Uterus (tissue), 4 donors: ENCODE results near the gene ANKRD44. TPM values are rescaled to one million over a fixed set of nuclear protein-coding genes. Genes with fewer than 3 reads are reported as not detected.

Source experiments
- DNase-seq, 2 donors: peaks; one replicate each; pipeline ENCODE4 v3.0.0-alpha.2; 2019 to 2020
- H3K27ac ChIP-seq, 2 donors: fragments of 200-600 bp; sonication (generic); 1 replicate in 1 of 2; 2 replicates in 1 of 2; pipeline ENCODE4 v1.5.1; 2016 to 2018
- H3K27me3 ChIP-seq, 2 donors: fragments of 200-600 bp; sonication (generic); one replicate each; pipeline ENCODE4 v1.5.1; 2018 to 2019; ENCODE audit warnings: control low read depth in 1 of 2
- H3K36me3 ChIP-seq, 2 donors: fragments of 200-600 bp; sonication (generic); one replicate each; pipeline ENCODE4 v1.5.1; 2019; ENCODE audit warnings: control low read depth in 1 of 2
- H3K4me1 ChIP-seq, 2 donors: fragments of 200-600 bp; sonication (generic); one replicate each; pipeline ENCODE4 v1.5.1; 2018 to 2019; ENCODE audit warnings: control low read depth in 1 of 2
- H3K4me3 ChIP-seq, 2 donors: fragments of 200-600 bp; sonication (generic); 1 replicate in 1 of 2; 2 replicates in 1 of 2; pipeline ENCODE4 v1.5.1; 2018 to 2019; ENCODE audit warnings: mild to moderate bottlenecking in 1 of 2
- H3K9me3 ChIP-seq, 2 donors: fragments of 200-600 bp; sonication (generic); one replicate each; pipeline ENCODE4 v1.5.1; 2019; ENCODE audit warnings: control low read depth in 1 of 2
- POLR2A ChIP-seq, 2 donors: fragments of 450-650 bp; IDR thresholded peaks; one replicate each; pipeline ENCODE4 v1.6.1; 2016; ENCODE audit warnings: antibody characterized with exemption in 2 of 2, mild to moderate bottlenecking in 1 of 2, moderate library complexity in 1 of 2
- intact Hi-C: fragments of 100-400 bp; cut with DNase I; formaldehyde crosslinking; loops from one replicate; pipeline ENCODE4 v1.15.1; 2023; ENCODE audit warnings: low total_unique reads
- total RNA-seq, 4 donors: library from RNA; depleted of rRNA in 3 of 4; stranded (reverse); fragments of >200 nt in 3 of 4; gene quantifications; one replicate each; pipeline versions ENCODE4 v1.1.0 to v1.2.4, GENCODE V29; 2014 to 2023
- TF ChIP-seq, protein P1 (sequence below), 4 experiments: fragments of 200-600 bp in 2 of 4; fragments of 450-650 bp in 2 of 4; sonication (generic) in 2 of 4; IDR thresholded peaks; one replicate each; pipeline ENCODE4 v1.5.1; 2016 to 2019; ENCODE audit warnings: antibody characterized with exemption in 4 of 4, mild to moderate bottlenecking in 2 of 4, moderate library complexity in 1 of 4
- donor health status: DM: yes; HTN: yes; CAD: no.

ANKRD44 gene
- total RNA-seq, 4 donors from 2014 or later, result 14.4 to 71.5 (median 23.2) TPM

- intact Hi-C loops, result no loop called here
- Histone ChIP-seq H3K27ac (peak overlapping the region in 1 of 2 donors; percentile 22), H3K4me1 (peaks cover 0 to 3% of the 10 kb centered on the region in 2 donors), H3K36me3 (no peaks in the 10 kb centered on the region), H3K27me3 (no peaks in the 10 kb centered on the region), H3K4me3 (no peak overlapping the region), H3K9me3 (no peaks in the 10 kb centered on the region)
- DNase-seq, result no peak
- TF ChIP-seq POLR2A (IDR thresholded peaks at IDR 0.05), result no peak
- TF ChIP-seq, protein P1, sequence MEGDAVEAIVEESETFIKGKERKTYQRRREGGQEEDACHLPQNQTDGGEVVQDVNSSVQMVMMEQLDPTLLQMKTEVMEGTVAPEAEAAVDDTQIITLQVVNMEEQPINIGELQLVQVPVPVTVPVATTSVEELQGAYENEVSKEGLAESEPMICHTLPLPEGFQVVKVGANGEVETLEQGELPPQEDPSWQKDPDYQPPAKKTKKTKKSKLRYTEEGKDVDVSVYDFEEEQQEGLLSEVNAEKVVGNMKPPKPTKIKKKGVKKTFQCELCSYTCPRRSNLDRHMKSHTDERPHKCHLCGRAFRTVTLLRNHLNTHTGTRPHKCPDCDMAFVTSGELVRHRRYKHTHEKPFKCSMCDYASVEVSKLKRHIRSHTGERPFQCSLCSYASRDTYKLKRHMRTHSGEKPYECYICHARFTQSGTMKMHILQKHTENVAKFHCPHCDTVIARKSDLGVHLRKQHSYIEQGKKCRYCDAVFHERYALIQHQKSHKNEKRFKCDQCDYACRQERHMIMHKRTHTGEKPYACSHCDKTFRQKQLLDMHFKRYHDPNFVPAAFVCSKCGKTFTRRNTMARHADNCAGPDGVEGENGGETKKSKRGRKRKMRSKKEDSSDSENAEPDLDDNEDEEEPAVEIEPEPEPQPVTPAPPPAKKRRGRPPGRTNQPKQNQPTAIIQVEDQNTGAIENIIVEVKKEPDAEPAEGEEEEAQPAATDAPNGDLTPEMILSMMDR (IDR thresholded peaks at IDR 0.05), result no peak
Observed at GRCh38 chr2:197254776-197255530, 55.6 kb downstream of the ANKRD44 start.

- peaks cover 0 to 3% of the 10 kb centered on the region in 2 donors for H3K4me1 ChIP-seq
- H3K36me3 ChIP-seq, result no peaks in the 10 kb centered on the region
- H3K27me3 ChIP-seq, result no peaks in the 10 kb centered on the region
- intact Hi-C loops, result no loop called here
- TF ChIP-seq, protein P1 (IDR thresholded peaks at IDR 0.05), result no peak
- TF ChIP-seq POLR2A (IDR thresholded peaks at IDR 0.05), result no peak
- no peaks in the 10 kb centered on the region for H3K9me3 ChIP-seq
- DNase-seq, result no peak
- H3K4me3 ChIP-seq, result no peak overlapping the region
- no peak overlapping the region for H3K27ac ChIP-seq
Observed at GRCh38 chr2:197251576-197251975, 59.0 kb downstream of the ANKRD44 start.

- TF ChIP-seq, protein P1 (IDR thresholded peaks at IDR 0.05), result no peak
- TF ChIP-seq POLR2A (IDR thresholded peaks at IDR 0.05), result no peak
- no peak overlapping the region for H3K27ac ChIP-seq
- intact Hi-C loops, result no loop called here
- H3K4me3 ChIP-seq, result no peak overlapping the region
- no peak for DNase-seq
- peaks cover 0 to 3% of the 10 kb centered on the region in 2 donors for H3K4me1 ChIP-seq
- no peaks in the 10 kb centered on the region for H3K27me3 ChIP-seq
- H3K36me3 ChIP-seq, result no peaks in the 10 kb centered on the region
- no peaks in the 10 kb centered on the region for H3K9me3 ChIP-seq
Observed at GRCh38 chr2:197251163-197251562, 59.4 kb downstream of the ANKRD44 start.

- Histone ChIP-seq H3K4me1 (peaks cover 0 to 3% of the 10 kb centered on the region in 2 donors), H3K9me3 (no peaks in the 10 kb centered on the region), H3K27me3 (no peaks in the 10 kb centered on the region), H3K27ac (no peak overlapping the region), H3K36me3 (no peaks in the 10 kb centered on the region), H3K4me3 (no peak overlapping the region)
- intact Hi-C loops, result no loop called here
- no peak for TF ChIP-seq POLR2A (IDR thresholded peaks at IDR 0.05)
- TF ChIP-seq, protein P1 (IDR thresholded peaks at IDR 0.05), result no peak
- no peak for DNase-seq
Observed at GRCh38 chr2:197250084-197250397, 60.5 kb downstream of the ANKRD44 start.

DNA sequence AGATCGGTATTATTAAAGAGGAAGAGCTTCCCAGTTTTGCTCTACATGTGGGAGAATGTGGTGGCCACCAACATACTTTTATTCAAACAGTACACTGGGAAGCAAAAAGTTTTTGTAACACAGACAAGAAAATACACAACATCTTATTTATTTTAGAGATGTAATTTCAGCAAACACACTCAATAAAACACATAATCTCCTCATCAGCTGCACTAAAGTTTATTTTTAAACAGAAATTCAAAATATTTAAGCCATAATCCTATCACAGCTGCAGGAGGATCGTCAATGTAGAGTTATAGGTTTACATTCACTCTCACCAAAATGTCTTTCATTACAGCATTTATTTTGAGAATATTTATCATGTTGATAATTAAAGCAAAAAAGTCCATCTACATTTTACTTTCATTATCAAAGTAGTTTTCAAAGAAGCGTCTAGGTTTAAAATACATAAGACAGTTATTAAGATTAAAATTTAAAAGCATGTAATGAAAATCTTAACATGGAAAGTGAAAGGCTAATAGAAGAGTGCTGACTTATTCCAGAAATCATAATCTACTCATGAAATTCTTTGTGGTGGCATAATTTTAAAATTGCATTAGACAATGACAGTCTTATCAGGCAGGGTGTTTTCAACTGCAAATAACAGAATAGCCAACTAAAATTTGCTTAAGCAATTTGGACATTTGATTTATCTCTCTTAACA lies 61.0 kb downstream of the ANKRD44 start:
- Histone ChIP-seq H3K4me3 (no peak overlapping the region), H3K27me3 (no peaks in the 10 kb centered on the region), H3K27ac (no peak overlapping the region), H3K36me3 (no peaks in the 10 kb centered on the region), H3K4me1 (peaks cover 0 to 3% of the 10 kb centered on the region in 2 donors), H3K9me3 (no peaks in the 10 kb centered on the region)
- intact Hi-C loops, result no loop called here
- DNase-seq, result no peak
- no peak for TF ChIP-seq POLR2A (IDR thresholded peaks at IDR 0.05)
- TF ChIP-seq, protein P1 (IDR thresholded peaks at IDR 0.05), result no peak
